ENCODE data around the gene SMYD3.

DNA sequence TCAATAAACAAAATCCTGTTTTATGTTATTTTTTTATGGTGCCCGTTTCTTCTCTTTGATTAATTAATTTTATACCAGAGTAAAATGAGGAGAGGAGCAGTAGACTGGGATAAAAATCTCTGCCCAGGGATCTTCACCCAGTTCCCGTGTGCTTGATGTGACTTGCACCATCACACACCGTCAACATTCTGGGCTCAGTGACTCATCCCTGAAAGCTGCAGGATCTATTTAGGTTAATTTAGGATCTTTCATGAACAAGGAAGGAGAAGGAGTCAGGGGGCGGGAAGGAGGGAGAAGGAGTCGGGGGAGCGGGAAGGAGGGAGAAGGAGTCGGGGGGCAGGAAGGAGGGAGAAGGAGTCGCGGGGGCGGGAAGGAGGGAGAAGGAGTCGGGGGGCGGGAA is 182.4 kb downstream of the SMYD3 start:
- TF ChIP-seq, protein P1, sequence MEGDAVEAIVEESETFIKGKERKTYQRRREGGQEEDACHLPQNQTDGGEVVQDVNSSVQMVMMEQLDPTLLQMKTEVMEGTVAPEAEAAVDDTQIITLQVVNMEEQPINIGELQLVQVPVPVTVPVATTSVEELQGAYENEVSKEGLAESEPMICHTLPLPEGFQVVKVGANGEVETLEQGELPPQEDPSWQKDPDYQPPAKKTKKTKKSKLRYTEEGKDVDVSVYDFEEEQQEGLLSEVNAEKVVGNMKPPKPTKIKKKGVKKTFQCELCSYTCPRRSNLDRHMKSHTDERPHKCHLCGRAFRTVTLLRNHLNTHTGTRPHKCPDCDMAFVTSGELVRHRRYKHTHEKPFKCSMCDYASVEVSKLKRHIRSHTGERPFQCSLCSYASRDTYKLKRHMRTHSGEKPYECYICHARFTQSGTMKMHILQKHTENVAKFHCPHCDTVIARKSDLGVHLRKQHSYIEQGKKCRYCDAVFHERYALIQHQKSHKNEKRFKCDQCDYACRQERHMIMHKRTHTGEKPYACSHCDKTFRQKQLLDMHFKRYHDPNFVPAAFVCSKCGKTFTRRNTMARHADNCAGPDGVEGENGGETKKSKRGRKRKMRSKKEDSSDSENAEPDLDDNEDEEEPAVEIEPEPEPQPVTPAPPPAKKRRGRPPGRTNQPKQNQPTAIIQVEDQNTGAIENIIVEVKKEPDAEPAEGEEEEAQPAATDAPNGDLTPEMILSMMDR (IDR thresholded peaks at IDR 0.05), result no peak
- TF ChIP-seq POLR2A (IDR thresholded peaks at IDR 0.05), result no peak
